Measurements from ENCODE around the gene NT5C3A. TPM values are rescaled to one million over a fixed set of nuclear protein-coding genes. Genes with fewer than 3 reads are reported as not detected.

NT5C3A gene
- total RNA-seq, 4 donors from 2014 or later: 30.6 to 44.6 (median 38.9) TPM

DNA sequence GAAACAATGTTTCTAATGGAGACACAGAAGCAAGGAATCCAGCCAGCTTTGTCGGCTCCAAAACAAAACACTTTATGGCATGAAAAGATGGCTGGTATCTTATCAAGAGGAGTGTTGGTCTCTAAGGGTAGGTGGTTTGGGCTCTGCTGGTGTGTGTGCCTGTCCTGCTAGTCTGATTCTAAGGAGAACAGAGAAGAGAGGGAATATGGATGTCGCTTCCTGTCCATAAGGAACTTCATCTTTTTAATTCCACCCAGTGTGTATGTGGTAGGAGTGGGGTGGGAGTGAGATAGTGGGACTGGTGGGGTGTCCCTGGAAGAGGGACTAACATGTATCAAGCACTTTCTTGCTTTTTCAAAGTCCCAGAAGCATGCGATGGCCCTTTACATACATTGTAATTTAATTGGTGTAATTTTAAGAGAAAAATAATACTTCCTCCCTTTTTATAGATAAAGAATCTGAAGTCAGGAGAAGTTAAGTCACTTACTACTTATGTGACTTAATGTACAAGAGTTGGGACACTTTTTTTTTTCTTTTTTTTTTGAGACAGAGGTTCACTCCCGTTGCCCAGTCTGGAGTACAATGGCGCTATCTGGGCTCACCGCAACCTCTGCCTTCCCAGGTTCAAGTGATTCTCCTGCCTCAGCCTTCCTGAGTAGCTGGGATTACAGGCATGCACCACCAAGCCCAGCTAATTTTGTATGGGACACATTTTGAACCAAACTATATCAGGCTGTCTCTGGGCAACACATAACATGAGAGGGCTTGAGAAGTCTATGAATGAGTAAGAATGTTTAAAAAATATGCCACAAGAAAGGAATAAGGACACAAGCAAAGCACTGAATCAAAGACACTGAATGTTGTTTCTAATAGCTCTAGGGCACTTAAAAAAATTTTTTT is 18.8 kb downstream of the NT5C3A start:
- TF ChIP-seq POLR2A (IDR thresholded peaks at IDR 0.05) (no peak), CTCF (IDR thresholded peaks at IDR 0.05) (no peak)
- H3K4me3 ChIP-seq (ENCODE audit: low read depth, poor library complexity, severe bottlenecking): no peak overlapping the region
- no peak for DNase-seq (ENCODE audit: low spot score in 2 of 2)
- 83 to 85% methylated on average over 6 of the region's 6 CpGs for WGBS, 2 donors
- intact Hi-C loops (cut with DNase I; ENCODE audit: low total_unique reads): no loop called here

- TF ChIP-seq CTCF (IDR thresholded peaks at IDR 0.05): no peak
- TF ChIP-seq POLR2A (IDR thresholded peaks at IDR 0.05): no peak
- intact Hi-C loops (cut with DNase I; ENCODE audit: low total_unique reads): no loop called here
- DNase-seq (ENCODE audit: low spot score in 2 of 2): no peak
- no peak overlapping the region for H3K4me3 ChIP-seq (ENCODE audit: low read depth, poor library complexity, severe bottlenecking)
- 91% methylated on average over 8 of the region's 8 CpGs for WGBS, 2 donors
Measured at GRCh38 chr7:33041631-33042428, 20.7 kb downstream of the NT5C3A start.

DNA sequence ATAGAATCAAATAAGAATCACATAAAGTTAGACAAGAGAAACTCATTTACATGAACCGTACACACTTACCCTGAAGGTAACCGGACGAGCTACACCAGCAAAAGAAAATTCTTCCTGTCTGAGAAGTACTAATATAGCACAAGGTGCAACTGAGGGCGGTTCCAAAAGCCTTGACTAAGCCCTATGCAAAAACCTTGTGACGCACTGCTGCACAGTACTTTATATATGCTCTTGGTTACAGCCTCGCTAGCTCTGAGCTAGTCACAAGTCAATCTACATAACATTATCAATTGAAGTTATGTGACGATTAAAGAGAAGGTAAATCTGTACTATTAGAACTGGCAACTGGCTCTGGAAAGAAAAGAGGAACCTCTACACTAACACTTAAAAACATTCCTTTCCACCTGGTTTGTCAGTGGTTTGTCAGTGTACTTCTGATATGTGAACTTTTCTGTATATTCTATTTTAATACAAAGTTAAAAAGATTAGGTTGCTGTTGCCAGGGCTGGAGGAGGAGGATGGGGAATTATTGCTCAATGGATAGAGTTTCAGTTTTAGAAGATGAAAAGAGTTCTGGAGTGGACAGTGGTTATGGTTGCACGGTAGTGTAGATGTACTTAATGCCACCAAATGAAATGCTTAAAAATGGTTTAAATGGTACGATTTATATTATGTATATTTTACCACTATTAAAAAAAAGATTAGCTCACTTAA is 21.6 kb downstream of the NT5C3A start:
- no peak overlapping the region for H3K4me3 ChIP-seq (ENCODE audit: low read depth, poor library complexity, severe bottlenecking)
- TF ChIP-seq POLR2A (IDR thresholded peaks at IDR 0.05) (no peak), CTCF (IDR thresholded peaks at IDR 0.05) (no peak)
- peak in 1 of 2 donors; percentile 48 for DNase-seq (ENCODE audit: low spot score in 2 of 2)
- 43 to 47% methylated on average over 9 of the region's 9 CpGs for WGBS, 2 donors
- intact Hi-C loops (cut with DNase I; ENCODE audit: low total_unique reads): no loop called here

DNA sequence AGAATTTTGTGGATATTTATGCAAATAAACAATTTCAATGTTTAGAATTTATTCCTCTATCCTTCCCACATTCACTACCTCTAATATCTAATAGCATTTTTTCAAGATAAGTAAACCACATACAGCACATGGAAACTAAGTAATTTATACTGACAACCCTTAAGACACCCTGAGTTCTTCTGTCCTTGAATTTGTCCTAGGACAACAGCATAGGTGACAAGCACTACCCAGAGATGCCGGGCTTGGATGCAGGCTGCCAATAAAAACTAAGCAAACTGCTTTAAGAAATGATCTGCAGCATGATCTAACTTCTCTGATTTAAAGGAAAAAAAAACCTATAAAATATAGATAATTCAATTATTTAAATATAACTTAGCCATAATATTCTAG is 22.7 kb downstream of the NT5C3A start:
- intact Hi-C loops (cut with DNase I; ENCODE audit: low total_unique reads): no loop called here
- no peak for DNase-seq (ENCODE audit: low spot score in 2 of 2)
- TF ChIP-seq CTCF (IDR thresholded peaks at IDR 0.05): no peak
- no peak for TF ChIP-seq POLR2A (IDR thresholded peaks at IDR 0.05)
- no peak overlapping the region for H3K4me3 ChIP-seq (ENCODE audit: low read depth, poor library complexity, severe bottlenecking)
- 16 to 24% methylated on average over 1 of the region's 1 CpG for WGBS, 2 donors

GRCh38 chr7:33039257-33039902 is 23.2 kb downstream of the NT5C3A start:
- TF ChIP-seq POLR2A (IDR thresholded peaks at IDR 0.05) (no peak), CTCF (IDR thresholded peaks at IDR 0.05) (no peak)
- no peak for DNase-seq (ENCODE audit: low spot score in 2 of 2)
- 5 to 9% methylated on average over 5 of the region's 5 CpGs for WGBS, 2 donors
- intact Hi-C loops (cut with DNase I; ENCODE audit: low total_unique reads): no loop called here
- H3K4me3 ChIP-seq (ENCODE audit: low read depth, poor library complexity, severe bottlenecking): no peak overlapping the region
